Measurements from ENCODE around the gene PNRC1. TPM values are rescaled to one million over a fixed set of nuclear protein-coding genes. Genes with fewer than 3 reads are reported as not detected.
"Not testable (repeated sequence)": the region's sequence is repeated elsewhere in the genome, so short reads cannot be mapped to it uniquely, and the experiment has no call there.

PNRC1 gene
- total and polyA plus RNA-seq, 9 donors = 66.8 to 105 (median 97.3) TPM

- 86% methylated on average over 1 of the region's 3 CpGs for WGBS (ENCODE audit: insufficient coverage)
- no peaks in the 10 kb centered on the region for H3K27me3 ChIP-seq (ENCODE audit: control insufficient read depth, insufficient read depth, low read length)
- H3K36me3 ChIP-seq (ENCODE audit: control insufficient read depth, insufficient read depth, low read length) = no peaks in the 10 kb centered on the region
- no peak overlapping the region for H3K27ac ChIP-seq (ENCODE audit: low read length)
- H3K4me3 ChIP-seq (ENCODE audit: low read length) = no peak overlapping the region
- DNase-seq = no peak
- H3K9me3 ChIP-seq (replicated peaks; ENCODE audit: control insufficient read depth, low read depth, low read length) = no peaks in the 10 kb centered on the region
- peaks cover 12% of the 10 kb centered on the region for H3K4me1 ChIP-seq (ENCODE audit: control insufficient read depth, insufficient read depth, low read length)
Observed at GRCh38 chr6:89051676-89052075, 28.9 kb upstream of the PNRC1 start.

- H3K36me3 ChIP-seq (ENCODE audit: control insufficient read depth, insufficient read depth, low read length) = no peaks in the 10 kb centered on the region
- no peaks in the 10 kb centered on the region for H3K27me3 ChIP-seq (ENCODE audit: control insufficient read depth, insufficient read depth, low read length)
- no peak overlapping the region for H3K27ac ChIP-seq (ENCODE audit: low read length)
- peaks cover 10% of the 10 kb centered on the region for H3K4me1 ChIP-seq (ENCODE audit: control insufficient read depth, insufficient read depth, low read length)
- H3K4me3 ChIP-seq (ENCODE audit: low read length) = no peak overlapping the region
- no peaks in the 10 kb centered on the region for H3K9me3 ChIP-seq (replicated peaks; ENCODE audit: control insufficient read depth, low read depth, low read length)
- DNase-seq = no peak
- no CpG with 5 or more reads among the region's 4 CpGs for WGBS (ENCODE audit: insufficient coverage)
Observed at GRCh38 chr6:89054208-89054607, 26.3 kb upstream of the PNRC1 start.

GRCh38 chr6:89057759-89058158 lies 22.8 kb upstream of the PNRC1 start:
- no peaks in the 10 kb centered on the region for H3K9me3 ChIP-seq (replicated peaks; ENCODE audit: control insufficient read depth, low read depth, low read length)
- WGBS (ENCODE audit: insufficient coverage) = no CpG with 5 or more reads among the region's 2 CpGs
- no peak overlapping the region for H3K4me3 ChIP-seq (ENCODE audit: low read length)
- H3K27ac ChIP-seq (ENCODE audit: low read length) = no peak overlapping the region
- DNase-seq = no peak
- H3K27me3 ChIP-seq (ENCODE audit: control insufficient read depth, insufficient read depth, low read length) = no peaks in the 10 kb centered on the region
- no peaks in the 10 kb centered on the region for H3K4me1 ChIP-seq (ENCODE audit: control insufficient read depth, insufficient read depth, low read length)
- no peaks in the 10 kb centered on the region for H3K36me3 ChIP-seq (ENCODE audit: control insufficient read depth, insufficient read depth, low read length)

- WGBS (ENCODE audit: insufficient coverage) = 34% methylated on average over 3 of the region's 5 CpGs
- H3K4me1 ChIP-seq (ENCODE audit: control insufficient read depth, insufficient read depth, low read length) = no peaks in the 10 kb centered on the region
- H3K4me3 ChIP-seq (ENCODE audit: low read length) = no peak overlapping the region
- no peaks in the 10 kb centered on the region for H3K27me3 ChIP-seq (ENCODE audit: control insufficient read depth, insufficient read depth, low read length)
- DNase-seq = no peak
- no peak overlapping the region for H3K27ac ChIP-seq (ENCODE audit: low read length)
- no peaks in the 10 kb centered on the region for H3K9me3 ChIP-seq (replicated peaks; ENCODE audit: control insufficient read depth, low read depth, low read length)
- no peaks in the 10 kb centered on the region for H3K36me3 ChIP-seq (ENCODE audit: control insufficient read depth, insufficient read depth, low read length)
Observed at GRCh38 chr6:89058627-89059026, 21.9 kb upstream of the PNRC1 start.

- no peak overlapping the region for H3K27ac ChIP-seq (ENCODE audit: low read length)
- no CpG with 5 or more reads among the region's 12 CpGs for WGBS (ENCODE audit: insufficient coverage)
- no peaks in the 10 kb centered on the region for H3K4me1 ChIP-seq (ENCODE audit: control insufficient read depth, insufficient read depth, low read length)
- no peaks in the 10 kb centered on the region for H3K36me3 ChIP-seq (ENCODE audit: control insufficient read depth, insufficient read depth, low read length)
- H3K27me3 ChIP-seq (ENCODE audit: control insufficient read depth, insufficient read depth, low read length) = no peaks in the 10 kb centered on the region
- no peak overlapping the region for H3K4me3 ChIP-seq (ENCODE audit: low read length)
- H3K9me3 ChIP-seq (replicated peaks; ENCODE audit: control insufficient read depth, low read depth, low read length) = no peaks in the 10 kb centered on the region
- DNase-seq = no peak
Observed at GRCh38 chr6:89059227-89059626, 21.3 kb upstream of the PNRC1 start.

GRCh38 chr6:89063881-89064280 lies 16.7 kb upstream of the PNRC1 start:
- Histone ChIP-seq H3K27me3 (ENCODE audit: control insufficient read depth, insufficient read depth, low read length) (no peaks in the 10 kb centered on the region), H3K27ac (ENCODE audit: low read length) (no peak overlapping the region), H3K36me3 (ENCODE audit: control insufficient read depth, insufficient read depth, low read length) (no peaks in the 10 kb centered on the region), H3K9me3 (replicated peaks; ENCODE audit: control insufficient read depth, low read depth, low read length) (no peaks in the 10 kb centered on the region), H3K4me3 (ENCODE audit: low read length) (no peak overlapping the region), H3K4me1 (ENCODE audit: control insufficient read depth, insufficient read depth, low read length) (no peaks in the 10 kb centered on the region)
- WGBS (ENCODE audit: insufficient coverage) = no CpG with 5 or more reads among the region's 1 CpG
- no peak for DNase-seq

GRCh38 chr6:89064931-89065330 lies 15.6 kb upstream of the PNRC1 start:
- H3K4me3 ChIP-seq (ENCODE audit: low read length); H3K36me3 ChIP-seq (ENCODE audit: control insufficient read depth, insufficient read depth, low read length); H3K27me3 ChIP-seq (ENCODE audit: control insufficient read depth, insufficient read depth, low read length); DNase-seq; H3K9me3 ChIP-seq (replicated peaks; ENCODE audit: control insufficient read depth, low read depth, low read length); H3K27ac ChIP-seq (ENCODE audit: low read length); H3K4me1 ChIP-seq (ENCODE audit: control insufficient read depth, insufficient read depth, low read length): not testable (repeated sequence)
- WGBS (ENCODE audit: insufficient coverage) = 91% methylated on average over 19 of the region's 22 CpGs

- not testable (repeated sequence) for H3K4me1 ChIP-seq (ENCODE audit: control insufficient read depth, insufficient read depth, low read length); DNase-seq; H3K9me3 ChIP-seq (replicated peaks; ENCODE audit: control insufficient read depth, low read depth, low read length); H3K4me3 ChIP-seq (ENCODE audit: low read length); H3K27me3 ChIP-seq (ENCODE audit: control insufficient read depth, insufficient read depth, low read length); H3K36me3 ChIP-seq (ENCODE audit: control insufficient read depth, insufficient read depth, low read length); H3K27ac ChIP-seq (ENCODE audit: low read length)
- no CpG with 5 or more reads among the region's 9 CpGs for WGBS (ENCODE audit: insufficient coverage)
Observed at GRCh38 chr6:89066121-89066520, 14.4 kb upstream of the PNRC1 start.

GRCh38 chr6:89066940-89067646 lies 13.5 kb upstream of the PNRC1 start:
- H3K36me3 ChIP-seq (ENCODE audit: control insufficient read depth, insufficient read depth, low read length) = no peaks in the 10 kb centered on the region
- H3K9me3 ChIP-seq (replicated peaks; ENCODE audit: control insufficient read depth, low read depth, low read length) = no peaks in the 10 kb centered on the region
- peak; percentile 64 for DNase-seq
- H3K27me3 ChIP-seq (ENCODE audit: control insufficient read depth, insufficient read depth, low read length) = no peaks in the 10 kb centered on the region
- no peaks in the 10 kb centered on the region for H3K4me1 ChIP-seq (ENCODE audit: control insufficient read depth, insufficient read depth, low read length)
- no peak overlapping the region for H3K4me3 ChIP-seq (ENCODE audit: low read length)
- WGBS (ENCODE audit: insufficient coverage) = no CpG with 5 or more reads among the region's 4 CpGs
- H3K27ac ChIP-seq (ENCODE audit: low read length) = no peak overlapping the region

- no peak overlapping the region for H3K27ac ChIP-seq (ENCODE audit: low read length)
- H3K27me3 ChIP-seq (ENCODE audit: control insufficient read depth, insufficient read depth, low read length) = no peaks in the 10 kb centered on the region
- no peaks in the 10 kb centered on the region for H3K4me1 ChIP-seq (ENCODE audit: control insufficient read depth, insufficient read depth, low read length)
- DNase-seq = no peak
- no peaks in the 10 kb centered on the region for H3K36me3 ChIP-seq (ENCODE audit: control insufficient read depth, insufficient read depth, low read length)
- no peak overlapping the region for H3K4me3 ChIP-seq (ENCODE audit: low read length)
- H3K9me3 ChIP-seq (replicated peaks; ENCODE audit: control insufficient read depth, low read depth, low read length) = no peaks in the 10 kb centered on the region
Observed at GRCh38 chr6:89067796-89068195, 12.8 kb upstream of the PNRC1 start.

- WGBS (ENCODE audit: insufficient coverage) = no CpG with 5 or more reads among the region's 1 CpG
- Histone ChIP-seq H3K27ac (ENCODE audit: low read length) (no peak overlapping the region), H3K36me3 (ENCODE audit: control insufficient read depth, insufficient read depth, low read length) (no peaks in the 10 kb centered on the region), H3K27me3 (ENCODE audit: control insufficient read depth, insufficient read depth, low read length) (no peaks in the 10 kb centered on the region), H3K4me1 (ENCODE audit: control insufficient read depth, insufficient read depth, low read length) (no peaks in the 10 kb centered on the region), H3K9me3 (replicated peaks; ENCODE audit: control insufficient read depth, low read depth, low read length) (no peaks in the 10 kb centered on the region), H3K4me3 (ENCODE audit: low read length) (no peak overlapping the region)
- no peak for DNase-seq
Observed at GRCh38 chr6:89068695-89069094, 11.9 kb upstream of the PNRC1 start.

Data from muscle of leg (tissue), 11 donors.